Measurements from ENCODE around the gene SPG11.
"Not testable (repeated sequence)": the region's sequence is repeated elsewhere in the genome, so short reads cannot be mapped to it uniquely, and the experiment has no call there.

The SPG11 gene

GRCh38 chr15:44663410-44664308 is at the start of gene SPG11:
TSS of gene SPG11 (minus strand) at chr15:44663662. CDS start at chr15:44663647, 15 bp downstream.
- DNase-seq (ENCODE audit: low spot score), result peak; percentile 92

GRCh38 chr15:44712346-44713005 is 49.0 kb upstream of the SPG11 start:
- DNase-seq (ENCODE audit: low spot score), result peak; percentile 40

- peak; percentile 51 for DNase-seq (ENCODE audit: low spot score)
Observed at GRCh38 chr15:44711743-44712345, 48.4 kb upstream of the SPG11 start.

GRCh38 chr15:44711096-44711742 is 47.8 kb upstream of the SPG11 start, which contains the start of the genes B2M and PATL2:
TSS of gene B2M (plus strand) at chr15:44711517. CDS start at chr15:44711547, 30 bp downstream.
TSS of gene PATL2 (minus strand) at chr15:44711323. CDS start at chr15:44676490, 34,833 bp downstream.
- DNase-seq (ENCODE audit: low spot score), result peak; percentile 94

- DNase-seq (ENCODE audit: low spot score), result peak; percentile 59
Observed at GRCh38 chr15:44710236-44711095, 47.0 kb upstream of the SPG11 start.

- no peak for DNase-seq (ENCODE audit: low spot score)
Observed at GRCh38 chr15:44706946-44707636, 43.6 kb upstream of the SPG11 start.

- no peak for DNase-seq (ENCODE audit: low spot score)
Observed at GRCh38 chr15:44706401-44706800, 42.9 kb upstream of the SPG11 start.

- DNase-seq (ENCODE audit: low spot score), result no peak
Observed at GRCh38 chr15:44705986-44706385, 42.5 kb upstream of the SPG11 start.

GRCh38 chr15:44700676-44701075 is 37.2 kb upstream of the SPG11 start:
- DNase-seq (ENCODE audit: low spot score), result not testable (repeated sequence)

GRCh38 chr15:44698641-44699040 is 35.2 kb upstream of the SPG11 start:
- no peak for DNase-seq (ENCODE audit: low spot score)

- no peak for DNase-seq (ENCODE audit: low spot score)
Observed at GRCh38 chr15:44697014-44697413, 33.6 kb upstream of the SPG11 start.

GRCh38 chr15:44695294-44695693 is 31.8 kb upstream of the SPG11 start:
- DNase-seq (ENCODE audit: low spot score), result no peak

- no peak for DNase-seq (ENCODE audit: low spot score)
Observed at GRCh38 chr15:44694416-44694815, 31.0 kb upstream of the SPG11 start.

GRCh38 chr15:44692659-44693058 is 29.2 kb upstream of the SPG11 start:
- no peak for DNase-seq (ENCODE audit: low spot score)

- not testable (repeated sequence) for DNase-seq (ENCODE audit: low spot score)
Observed at GRCh38 chr15:44690245-44690644, 26.8 kb upstream of the SPG11 start.

GRCh38 chr15:44689318-44689717 is 25.9 kb upstream of the SPG11 start:
- not testable (repeated sequence) for DNase-seq (ENCODE audit: low spot score)

GRCh38 chr15:44682809-44683682 is 19.6 kb upstream of the SPG11 start:
- not testable (repeated sequence) for DNase-seq (ENCODE audit: low spot score)

- DNase-seq (ENCODE audit: low spot score), result no peak
Observed at GRCh38 chr15:44682211-44682610, 18.7 kb upstream of the SPG11 start.

- no peak for DNase-seq (ENCODE audit: low spot score)
Observed at GRCh38 chr15:44676676-44677075, 13.2 kb upstream of the SPG11 start.
